A549 (cell line): ENCODE measurements around the gene SOCS7. TPM values are rescaled to one million over a fixed set of nuclear protein-coding genes. Genes with fewer than 3 reads are reported as not detected.

Experiments
- CEBPB ChIP-seq, 2 experiments: fragments of >200 bp in 1 of 2; sonication (Bioruptor Twin) in 1 of 2; formaldehyde crosslinking in 1 of 2; IDR thresholded peaks; 2 replicates each; pipeline ENCODE4 v1.6.1; 2012 to 2016
- CHD4 ChIP-seq: fragments of 200-600 bp; sonication (generic); IDR thresholded peaks from 2 replicates; pipeline ENCODE4 v1.6.1; 2016; ENCODE audit warnings: antibody characterized with exemption, mild to moderate bottlenecking, borderline replicate concordance
- EHF ChIP-seq: fragments of 250-450 bp; sonication (Bioruptor Pico); IDR thresholded peaks from 2 replicates; pipeline ENCODE4 v1.5.0; 2020; ENCODE audit warnings: mild to moderate bottlenecking
- EHMT2 ChIP-seq: fragments of 200-600 bp; sonication (generic); IDR thresholded peaks from 2 replicates; pipeline ENCODE4 v1.6.1; 2016; ENCODE audit warnings: antibody characterized with exemption, low read depth, mild to moderate bottlenecking, moderate library complexity
- FOSB ChIP-seq: fragments of 250-450 bp; sonication (Bioruptor Pico); IDR thresholded peaks from 2 replicates; pipeline ENCODE4 v1.5.0; 2020; ENCODE audit warnings: mild to moderate bottlenecking, moderate library complexity
- FOXS1 ChIP-seq: fragments of 250-450 bp; sonication (Bioruptor Pico); IDR thresholded peaks from 2 replicates; pipeline ENCODE4 v1.5.0; 2020; ENCODE audit warnings: mild to moderate bottlenecking, moderate library complexity
- GATA3 ChIP-seq: IDR thresholded peaks from 2 replicates; pipeline ENCODE4 v1.6.1; 2012; ENCODE audit warnings: borderline replicate concordance
- HDAC2 ChIP-seq: fragments of 200-600 bp; sonication (generic); IDR thresholded peaks from 2 replicates; pipeline ENCODE4 v1.6.1; 2016
- HMGXB4 ChIP-seq: fragments of 250-450 bp; sonication (Bioruptor Pico); IDR thresholded peaks from 2 replicates; pipeline ENCODE4 v1.5.0; 2021; ENCODE audit warnings: mild to moderate bottlenecking, moderate library complexity, borderline replicate concordance
- MAFK ChIP-seq: fragments of 450-650 bp; IDR thresholded peaks from 2 replicates; pipeline ENCODE4 v1.6.1; 2014; ENCODE audit not compliant: partially characterized antibody
- MYC ChIP-seq: IDR thresholded peaks from 2 replicates; pipeline ENCODE4 v1.6.1; 2012; ENCODE audit warnings: mild to moderate bottlenecking, inconsistent platforms, low read length, improper control_type of control experiment, borderline replicate concordance
- NR3C1 ChIP-seq: fragments of >200 bp; sonication (Bioruptor Twin); formaldehyde crosslinking; IDR thresholded peaks from 3 replicates; pipeline ENCODE4 v1.6.1; 2017
- RAD21 ChIP-seq, 2 experiments: fragments of >200 bp in 1 of 2; sonication (Bioruptor Twin) in 1 of 2; formaldehyde crosslinking in 1 of 2; IDR thresholded peaks in 1 of 2; conservative IDR thresholded peaks in 1 of 2; 2 replicates in 1 of 2; 3 replicates in 1 of 2; pipeline ENCODE4 v1.6.1; 2012 to 2018; ENCODE audit warnings: inconsistent platforms in 1 of 2
- RARB ChIP-seq: fragments of 250-450 bp; sonication (Bioruptor Pico); IDR thresholded peaks from 2 replicates; pipeline ENCODE4 v1.8.0; 2021; ENCODE audit warnings: mild to moderate bottlenecking, moderate library complexity
- RFX5 ChIP-seq: fragments of 450-650 bp; IDR thresholded peaks from 2 replicates; pipeline ENCODE4 v1.7.1; 2014; ENCODE audit warnings: antibody characterized with exemption, mild to moderate bottlenecking, moderate library complexity
- SMC3 ChIP-seq: fragments of >200 bp; sonication (Bioruptor Twin); formaldehyde crosslinking; IDR thresholded peaks from 3 replicates; pipeline ENCODE4 v1.6.1; 2018; ENCODE audit warnings: inconsistent platforms
- USF2 ChIP-seq: fragments of 450-650 bp; IDR thresholded peaks from 2 replicates; pipeline ENCODE4 v1.6.1; 2014; ENCODE audit warnings: antibody characterized with exemption
- polyA plus RNA-seq, 4 experiments: library from polyadenylated mRNA; depleted of rRNA in 3 of 4; stranded (reverse); fragments of >200 nt; fragmentation: RNase III in 1 of 4; extraction: RNeasy Plus Mini Kit Qiagen cat#74134 plus additional on column Dnase treatment in 1 of 4; gene quantifications; 2 replicates in 3 of 4; 3 replicates in 1 of 4; pipeline ENCODE4 v1.2.3, GENCODE V29; 2011 to 2017
- TF ChIP-seq, protein P1 (sequence below): IDR thresholded peaks from 2 replicates; pipeline ENCODE4 v1.6.1; 2012

Gene SOCS7
- polyA plus RNA-seq, 2 of the 4 experiments (the other 2 are of a cell fraction): 14.4 to 20.6 TPM

- TF ChIP-seq CEBPB (IDR thresholded peaks at IDR 0.05) (peak in 1 of 2 experiments; percentile 36; a peak in 1 of 4 replicates), GATA3 (peak; percentile 58; the same call in 1 of the 2 replicates), FOSB (CRISPR knock-in tag) (no peak), RFX5 (no peak), HMGXB4 (CRISPR knock-in tag) (no peak), EHMT2 (no peak), RARB (peak; percentile 88; the same call in 1 of the 2 replicates), NR3C1 (no peak), USF2 (peak; percentile 51), SMC3 (no peak), EHF (CRISPR knock-in tag) (no peak), FOXS1 (no peak), CHD4 (no peak), MAFK (no peak), HDAC2 (no peak), RAD21 (conservative IDR thresholded peaks at IDR 0.05 in 1 of 2, IDR thresholded peaks at IDR 0.05 in 1 of 2) (no peak), MYC (no peak)
- TF ChIP-seq, protein P1, sequence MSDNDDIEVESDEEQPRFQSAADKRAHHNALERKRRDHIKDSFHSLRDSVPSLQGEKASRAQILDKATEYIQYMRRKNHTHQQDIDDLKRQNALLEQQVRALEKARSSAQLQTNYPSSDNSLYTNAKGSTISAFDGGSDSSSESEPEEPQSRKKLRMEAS: peak; percentile 92
- TF ChIP-seq, all 56 proteins: peak for 11
Measured at GRCh38 chr17:38454532-38454931, 102.9 kb downstream of the SOCS7 start (continued).

Other genes starting within 250 kb of the SOCS7 start
- not detected in 2 replicates for gene TBC1D3E, start 223.9 kb upstream of the SOCS7 start, polyA plus RNA-seq (2011; rRNA removed)
- 0.12 TPM in 1 of 3 replicates, not detected in the others for gene TBC1D3E, start 223.9 kb upstream of the SOCS7 start, polyA plus RNA-seq (2017; fragmentation: RNase III; extraction: RNeasy Plus Mini Kit Qiagen cat#74134 plus additional on column Dnase treatment)
- not detected in 2 replicates for gene TBC1D3, start 159.3 kb upstream of the SOCS7 start, polyA plus RNA-seq (2011; rRNA removed)
- gene TBC1D3, start 159.3 kb upstream of the SOCS7 start, polyA plus RNA-seq (2017; fragmentation: RNase III; extraction: RNeasy Plus Mini Kit Qiagen cat#74134 plus additional on column Dnase treatment): not detected in 3 replicates
- gene MRPL45, start 54.7 kb upstream of the SOCS7 start, polyA plus RNA-seq (2011; rRNA removed): 129 and 134 TPM in 2 replicates
- 69.6 to 70.6 TPM (median 69.8 TPM) in 3 replicates for gene MRPL45, start 54.7 kb upstream of the SOCS7 start, polyA plus RNA-seq (2017; fragmentation: RNase III; extraction: RNeasy Plus Mini Kit Qiagen cat#74134 plus additional on column Dnase treatment)
- 0.08 and 0.11 TPM in 2 replicates for gene GPR179, start 7.9 kb upstream of the SOCS7 start, polyA plus RNA-seq (2011; rRNA removed)
- gene GPR179, start 7.9 kb upstream of the SOCS7 start, polyA plus RNA-seq (2017; fragmentation: RNase III; extraction: RNeasy Plus Mini Kit Qiagen cat#74134 plus additional on column Dnase treatment): 0.04 to 0.08 TPM (median 0.05 TPM) in 3 replicates
- 4.8 and 5.5 TPM in 2 replicates for gene ARHGAP23, start 76.6 kb downstream of the SOCS7 start, polyA plus RNA-seq (2011; rRNA removed)
- 32.5 to 46.0 TPM (median 32.6 TPM) in 3 replicates for gene ARHGAP23, start 76.6 kb downstream of the SOCS7 start, polyA plus RNA-seq (2017; fragmentation: RNase III; extraction: RNeasy Plus Mini Kit Qiagen cat#74134 plus additional on column Dnase treatment)